BLaER1 treated with 17β-estradiol and CSF1 and Interleukin-3, amounts not matched to agents 10 nM and 100 nM (cell line): ENCODE data around the gene USH2A.

Source experiments
- H3K27ac ChIP-seq, 11 experiments: shearing (Covaris generic); formaldehyde crosslinking; 2 replicates each; pipeline ENCODE4 v1.8.1; 2022
- H3K27me3 ChIP-seq, 11 experiments: shearing (Covaris generic); formaldehyde crosslinking; 2 replicates each; pipeline ENCODE4 v1.8.1; 2022
- H3K36me3 ChIP-seq, 11 experiments: shearing (Covaris generic); formaldehyde crosslinking; 2 replicates each; pipeline ENCODE4 v1.8.1; 2022
- H3K4me1 ChIP-seq, 10 experiments: shearing (Covaris generic); formaldehyde crosslinking; 2 replicates each; pipeline ENCODE4 v1.8.1; 2022
- H3K4me2 ChIP-seq, 11 experiments: shearing (Covaris generic); formaldehyde crosslinking; 2 replicates each; pipeline ENCODE4 v1.8.1; 2022
- H3K4me3 ChIP-seq, 10 experiments: shearing (Covaris generic); formaldehyde crosslinking; 2 replicates each; pipeline ENCODE4 v1.8.1; 2022
- H3K9ac ChIP-seq, 11 experiments: shearing (Covaris generic); formaldehyde crosslinking; 2 replicates each; pipeline ENCODE4 v1.8.1; 2022
- H3K9me3 ChIP-seq, 11 experiments: shearing (Covaris generic); formaldehyde crosslinking; replicated peaks in 1 of 11; 2 replicates each; pipeline ENCODE4 v1.8.1; 2022
- H4K20me1 ChIP-seq, 11 experiments: shearing (Covaris generic); formaldehyde crosslinking; 2 replicates each; pipeline ENCODE4 v1.8.1; 2022
- Cebpa-rat ChIP-seq, 11 experiments: shearing (Covaris generic); IDR thresholded peaks; 2 replicates each; pipeline ENCODE4 v1.8.1; 2022

The USH2A gene

DNA sequence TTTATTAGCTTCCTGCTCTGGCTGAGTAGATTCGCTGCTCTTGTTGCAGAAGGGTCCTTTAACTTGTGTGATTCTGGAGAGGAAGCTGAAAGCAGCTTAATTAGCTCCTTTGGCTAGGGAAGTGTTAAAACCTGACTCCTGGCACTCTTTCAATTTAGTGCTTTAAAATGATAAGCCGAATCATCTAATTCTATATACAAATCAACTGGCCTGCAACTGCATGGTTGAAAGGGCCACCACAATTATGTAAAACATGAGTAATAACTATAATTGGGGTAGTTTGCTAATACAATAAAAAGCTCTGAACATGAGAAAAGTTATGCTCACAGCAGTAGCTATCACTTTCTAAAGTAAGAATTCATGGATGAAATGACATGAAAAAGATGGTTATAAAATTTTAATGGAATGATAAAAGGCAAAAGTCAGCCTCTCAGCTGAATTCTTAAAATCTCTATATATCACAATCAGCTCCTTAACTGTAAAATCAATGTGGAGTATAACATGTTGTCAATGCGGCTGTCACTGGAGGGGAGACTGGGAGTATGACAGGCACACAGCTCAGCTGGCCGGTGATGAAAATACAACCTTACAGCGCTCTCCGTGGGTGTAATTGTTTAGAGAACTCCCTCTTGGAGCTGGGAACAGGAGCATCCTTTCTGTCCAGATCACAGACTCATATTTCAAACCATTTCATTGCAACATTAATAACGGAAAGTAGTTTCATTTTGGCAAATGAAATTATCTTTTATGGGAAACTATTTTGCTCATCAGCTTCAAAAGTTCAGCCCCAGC lies 531.8 kb downstream of the USH2A start:
- Histone ChIP-seq H3K36me3 (no peaks in the 10 kb centered on the region), H3K4me1 (peaks cover 32 to 41% (median 37%) of the 10 kb centered on the region in 10 experiments), H3K9me3 (no peaks in the 10 kb centered on the region), H4K20me1 (no peaks in the 10 kb centered on the region), H3K9ac (0 out of 22 replicates have a peak overlapping the region, but pooled peaks of 1 of the 11 experiments have one; percentile 8), H3K4me2 (peak overlapping the region; percentile 21 to 69 (median 47); a peak in 21 of 22 replicates), H3K27me3 (no peaks in the 10 kb centered on the region), H3K27ac (peak overlapping the region in 6 of 11 experiments; percentile 33 to 58 (median 45); a peak in 9 of 22 replicates), H3K4me3 (no peak overlapping the region)
- no peak for TF ChIP-seq Cebpa-rat (IDR thresholded peaks at IDR 0.05)

- H3K9ac ChIP-seq = no peak overlapping the region
- H3K9me3 ChIP-seq = no peaks in the 10 kb centered on the region
- no peak for TF ChIP-seq Cebpa-rat (IDR thresholded peaks at IDR 0.05)
- no peak overlapping the region for H3K4me3 ChIP-seq
- H3K4me1 ChIP-seq = peaks cover 29 to 39% (median 33%) of the 10 kb centered on the region in 10 experiments
- peak overlapping the region; percentile 21 to 69 (median 47); a peak in 21 of 22 replicates for H3K4me2 ChIP-seq
- H4K20me1 ChIP-seq = no peaks in the 10 kb centered on the region
- no peaks in the 10 kb centered on the region for H3K36me3 ChIP-seq
- peak overlapping the region in 6 of 11 experiments; percentile 33 to 58 (median 42); a peak in 10 of 22 replicates for H3K27ac ChIP-seq
- H3K27me3 ChIP-seq = no peaks in the 10 kb centered on the region
These were observed 532.8 kb downstream of the USH2A start for GRCh38 chr1:215890438-215890837.

DNA sequence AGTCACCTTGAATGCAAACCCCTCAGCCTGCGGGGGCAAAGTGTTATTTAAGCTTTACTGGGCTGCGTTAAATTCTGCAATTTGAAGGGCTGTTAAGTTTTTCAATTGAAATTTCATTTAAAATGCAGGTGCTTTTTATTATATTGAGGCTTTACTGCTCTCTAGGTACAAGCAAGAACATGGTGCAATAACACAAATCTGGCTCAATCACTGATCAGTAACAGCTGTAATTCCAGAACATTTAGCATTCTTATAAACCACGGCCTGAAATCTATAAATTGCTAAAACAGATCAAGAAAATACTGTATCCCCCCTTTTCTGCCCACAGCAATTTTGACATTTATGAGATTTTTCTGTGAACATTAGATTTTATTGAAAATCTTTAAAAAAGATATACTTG lies 533.4 kb downstream of the USH2A start:
- H3K27me3 ChIP-seq = no peaks in the 10 kb centered on the region
- no peak for TF ChIP-seq Cebpa-rat (IDR thresholded peaks at IDR 0.05)
- H3K36me3 ChIP-seq = no peaks in the 10 kb centered on the region
- peak overlapping the region in 8 of 11 experiments; percentile 42 to 69 (median 50); a peak in 15 of 22 replicates for H3K4me2 ChIP-seq
- no peaks in the 10 kb centered on the region for H3K9me3 ChIP-seq
- H3K4me1 ChIP-seq = peaks cover 23 to 34% (median 29%) of the 10 kb centered on the region in 10 experiments
- H3K4me3 ChIP-seq = no peak overlapping the region
- peak overlapping the region in 4 of 11 experiments; percentile 33 to 58 (median 41); a peak in 6 of 22 replicates for H3K27ac ChIP-seq
- H3K9ac ChIP-seq = no peak overlapping the region
- H4K20me1 ChIP-seq = no peaks in the 10 kb centered on the region

DNA sequence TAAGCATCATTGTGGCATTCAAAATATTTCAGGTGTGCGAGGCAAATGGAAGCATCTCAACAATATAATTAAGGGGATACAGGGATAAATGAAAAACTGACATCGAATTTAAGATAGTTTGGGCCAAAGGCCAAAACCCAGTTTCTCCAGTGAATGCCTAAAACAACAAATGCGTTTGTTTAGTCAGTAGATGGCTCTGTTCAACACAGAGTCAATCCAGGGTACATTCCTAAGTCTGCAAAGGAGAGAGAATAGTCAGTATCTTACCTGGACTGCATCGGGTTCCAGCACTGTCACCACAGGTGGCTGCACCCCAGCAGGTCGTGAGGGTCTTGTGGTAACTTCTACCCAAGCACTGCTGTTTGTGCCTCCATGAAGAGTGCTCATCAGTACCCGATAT lies 535.1 kb downstream of the USH2A start:
- Histone ChIP-seq H3K4me3 (no peak overlapping the region), H4K20me1 (no peaks in the 10 kb centered on the region), H3K4me2 (no peak overlapping the region), H3K9ac (no peak overlapping the region), H3K27me3 (no peaks in the 10 kb centered on the region), H3K4me1 (peaks cover 12 to 27% (median 22%) of the 10 kb centered on the region in 10 experiments), H3K36me3 (no peaks in the 10 kb centered on the region), H3K9me3 (no peaks in the 10 kb centered on the region), H3K27ac (no peak overlapping the region)
- no peak for TF ChIP-seq Cebpa-rat (IDR thresholded peaks at IDR 0.05)

DNA sequence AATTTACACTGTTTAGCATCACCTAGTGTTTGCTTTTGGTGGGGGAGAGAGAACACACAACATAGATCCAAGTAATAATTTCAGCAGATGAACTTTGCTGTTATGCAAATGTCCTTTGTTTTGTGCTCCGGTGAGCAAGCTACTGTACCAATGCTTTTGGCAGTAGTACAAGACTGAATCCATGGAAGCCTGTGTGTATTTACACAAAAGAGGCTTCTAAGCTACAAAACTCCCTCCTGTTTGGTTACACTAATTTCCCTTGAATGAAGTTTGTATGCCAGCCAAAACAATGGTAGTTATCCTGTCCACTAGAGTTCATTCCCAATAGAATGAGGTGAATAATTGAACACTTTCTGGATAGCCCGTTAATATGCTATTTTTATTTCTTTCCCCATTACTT lies 535.6 kb downstream of the USH2A start:
- H3K27ac ChIP-seq = no peak overlapping the region
- H3K9ac ChIP-seq = no peak overlapping the region
- no peaks in the 10 kb centered on the region for H3K9me3 ChIP-seq
- H3K4me3 ChIP-seq = no peak overlapping the region
- H3K4me2 ChIP-seq = no peak overlapping the region
- no peaks in the 10 kb centered on the region for H3K27me3 ChIP-seq
- peaks cover 12 to 27% (median 22%) of the 10 kb centered on the region in 10 experiments for H3K4me1 ChIP-seq
- no peaks in the 10 kb centered on the region for H4K20me1 ChIP-seq
- H3K36me3 ChIP-seq = no peaks in the 10 kb centered on the region
- no peak for TF ChIP-seq Cebpa-rat (IDR thresholded peaks at IDR 0.05)

DNA sequence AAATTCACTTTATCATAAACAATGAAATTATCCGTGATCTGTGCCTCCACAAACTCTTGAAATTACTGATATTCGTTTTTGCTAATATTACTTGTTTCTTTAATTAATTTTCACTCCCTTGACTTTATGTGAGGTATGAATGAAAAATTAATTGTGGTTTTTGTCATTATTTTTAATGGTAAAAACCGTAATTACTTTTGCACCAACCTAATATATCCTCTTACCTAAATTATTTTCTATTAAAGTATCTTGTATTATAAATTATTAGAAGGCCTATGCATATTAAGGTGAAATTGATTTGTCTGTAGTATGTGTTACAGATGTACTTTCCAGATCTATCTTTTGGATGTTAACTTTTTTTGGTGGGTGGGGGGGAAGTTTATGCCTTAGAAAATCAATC lies 540.2 kb downstream of the USH2A start:
- no peak overlapping the region for H3K4me2 ChIP-seq
- H4K20me1 ChIP-seq = no peaks in the 10 kb centered on the region
- H3K9me3 ChIP-seq = no peaks in the 10 kb centered on the region
- no peak overlapping the region for H3K4me3 ChIP-seq
- no peaks in the 10 kb centered on the region for H3K27me3 ChIP-seq
- TF ChIP-seq Cebpa-rat (IDR thresholded peaks at IDR 0.05) = no peak
- no peak overlapping the region for H3K27ac ChIP-seq
- no peaks in the 10 kb centered on the region; a peak in 1 of 20 replicates for H3K4me1 ChIP-seq
- H3K9ac ChIP-seq = no peak overlapping the region
- H3K36me3 ChIP-seq = no peaks in the 10 kb centered on the region

DNA sequence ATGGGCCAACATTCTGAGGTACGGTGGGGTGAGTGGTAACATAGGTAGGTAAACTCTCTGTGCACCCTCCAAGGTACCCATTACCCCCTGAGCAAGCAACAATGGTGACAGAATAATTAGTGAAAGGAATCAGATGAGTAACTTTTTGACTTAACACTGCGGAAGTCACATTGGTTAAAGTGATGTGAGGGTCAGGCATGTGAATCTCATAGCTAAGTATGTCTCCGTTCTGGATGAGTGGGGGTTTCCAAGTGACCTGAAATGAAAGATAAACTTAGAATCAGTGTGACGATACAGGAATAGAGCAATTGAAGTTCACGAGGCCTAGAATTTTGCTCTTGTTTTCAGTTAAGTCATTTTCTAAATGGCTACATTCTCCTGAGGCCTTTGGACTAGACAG lies 544.4 kb downstream of the USH2A start:
- H3K27ac ChIP-seq = no peak overlapping the region
- H3K27me3 ChIP-seq = no peaks in the 10 kb centered on the region

GRCh38 chr1:215878128-215878527 lies 545.1 kb downstream of the USH2A start:
- H4K20me1 ChIP-seq = no peaks in the 10 kb centered on the region
- H3K27me3 ChIP-seq = no peaks in the 10 kb centered on the region
- no peak overlapping the region for H3K4me3 ChIP-seq
- no peak for TF ChIP-seq Cebpa-rat (IDR thresholded peaks at IDR 0.05)
- H3K4me2 ChIP-seq = no peak overlapping the region
- H3K27ac ChIP-seq = no peak overlapping the region
- no peaks in the 10 kb centered on the region for H3K36me3 ChIP-seq
- H3K9ac ChIP-seq = no peak overlapping the region
- H3K9me3 ChIP-seq = no peaks in the 10 kb centered on the region
- H3K4me1 ChIP-seq = no peaks in the 10 kb centered on the region

More for the DNA sequence above, 544.4 kb downstream of the USH2A start:
- no peaks in the 10 kb centered on the region for H4K20me1 ChIP-seq
- H3K4me2 ChIP-seq = no peak overlapping the region
- H3K4me3 ChIP-seq = no peak overlapping the region
- no peaks in the 10 kb centered on the region for H3K9me3 ChIP-seq
- no peaks in the 10 kb centered on the region for H3K4me1 ChIP-seq
- no peak for TF ChIP-seq Cebpa-rat (IDR thresholded peaks at IDR 0.05)
- H3K36me3 ChIP-seq = no peaks in the 10 kb centered on the region
- no peak overlapping the region for H3K9ac ChIP-seq

- Histone ChIP-seq H3K27ac (no peak overlapping the region), H3K9me3 (no peaks in the 10 kb centered on the region), H4K20me1 (no peaks in the 10 kb centered on the region), H3K27me3 (no peaks in the 10 kb centered on the region), H3K36me3 (no peaks in the 10 kb centered on the region), H3K4me3 (no peak overlapping the region), H3K4me2 (no peak overlapping the region), H3K9ac (no peak overlapping the region), H3K4me1 (no peaks in the 10 kb centered on the region)
- no peak for TF ChIP-seq Cebpa-rat (IDR thresholded peaks at IDR 0.05)
These were observed 545.7 kb downstream of the USH2A start for GRCh38 chr1:215877452-215877951.

DNA sequence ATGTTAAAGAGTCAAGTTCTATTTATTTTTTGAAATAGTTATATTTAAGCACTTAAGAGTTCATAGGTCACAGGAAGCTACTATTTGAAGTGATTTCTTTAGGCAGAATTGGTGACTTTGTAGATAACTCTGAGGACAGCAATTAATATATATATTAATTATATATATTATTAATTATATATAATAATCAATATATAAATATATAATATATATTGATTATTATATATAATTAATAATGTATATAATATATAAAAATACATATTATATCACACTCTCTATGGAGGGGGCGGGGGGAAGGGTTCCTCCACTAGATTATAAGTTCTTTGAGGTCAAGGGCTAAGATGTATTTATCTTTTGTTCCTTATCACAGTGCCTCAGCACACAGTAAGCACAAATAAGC lies 547.5 kb downstream of the USH2A start:
- Histone ChIP-seq H3K9ac (no peak overlapping the region), H3K9me3 (no peaks in the 10 kb centered on the region)

More for the DNA sequence above, 547.5 kb downstream of the USH2A start:
- no peak for TF ChIP-seq Cebpa-rat (IDR thresholded peaks at IDR 0.05)
- no peaks in the 10 kb centered on the region for H3K36me3 ChIP-seq
- H3K4me1 ChIP-seq = no peaks in the 10 kb centered on the region
- no peaks in the 10 kb centered on the region for H3K27me3 ChIP-seq
- no peaks in the 10 kb centered on the region for H4K20me1 ChIP-seq
- H3K4me2 ChIP-seq = no peak overlapping the region
- no peak overlapping the region for H3K4me3 ChIP-seq
- H3K27ac ChIP-seq = no peak overlapping the region
